Measurements from ENCODE around the gene DAD1.

DAD1 gene

GRCh38 chr14:22535126-22535525 is 53.9 kb downstream of the DAD1 start:
- DNase-seq = no peak

DNA sequence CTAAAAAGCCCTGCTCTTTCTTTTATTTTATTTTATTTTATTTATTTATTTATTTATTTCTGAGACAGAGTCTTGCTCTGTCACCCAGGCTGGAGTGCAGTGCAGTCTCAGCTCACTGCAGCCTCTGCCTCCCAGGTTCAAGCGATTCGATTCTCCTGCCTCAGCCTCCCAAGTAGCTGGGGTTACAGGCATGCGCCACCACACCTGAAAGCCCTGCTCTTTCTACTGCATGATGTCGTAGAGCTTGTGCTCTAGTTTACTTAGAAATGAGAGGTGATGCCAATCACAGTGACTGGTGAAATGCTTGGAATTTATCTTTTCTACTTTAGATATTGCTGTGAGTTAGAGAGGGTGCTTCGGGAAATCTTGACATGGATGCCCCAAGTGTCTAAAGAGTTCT is 54.5 kb downstream of the DAD1 start:
- no peak for DNase-seq

DNA sequence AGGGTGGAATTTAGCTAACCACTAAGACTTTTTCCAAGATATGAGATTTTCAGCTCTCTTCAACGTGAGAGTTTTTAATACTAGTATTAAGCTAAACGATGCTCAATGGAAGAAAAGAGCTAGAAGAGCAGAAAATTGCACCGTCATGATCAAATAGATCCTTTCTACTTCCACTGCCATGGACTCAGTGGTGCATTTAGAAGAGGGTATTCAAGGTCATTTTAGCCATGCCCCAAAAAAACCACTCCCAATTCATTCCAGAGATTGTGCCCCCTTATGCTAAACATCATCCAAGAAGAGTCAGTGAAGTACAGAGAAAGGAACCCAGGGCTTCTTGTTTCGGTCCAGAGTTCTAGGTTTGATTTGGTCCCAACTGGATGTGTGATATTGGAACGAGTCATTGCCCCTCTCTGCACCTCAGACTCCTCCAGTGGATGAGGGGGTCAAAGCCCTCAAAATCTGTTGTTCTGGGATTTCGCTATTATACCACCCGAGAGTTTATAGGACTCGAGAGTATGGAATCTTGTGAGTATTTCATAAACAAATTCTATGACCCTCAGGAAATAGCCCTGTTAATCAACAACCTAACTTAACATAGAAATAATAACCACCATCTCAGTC is 55.2 kb downstream of the DAD1 start:
- DNase-seq = no peak

DNA sequence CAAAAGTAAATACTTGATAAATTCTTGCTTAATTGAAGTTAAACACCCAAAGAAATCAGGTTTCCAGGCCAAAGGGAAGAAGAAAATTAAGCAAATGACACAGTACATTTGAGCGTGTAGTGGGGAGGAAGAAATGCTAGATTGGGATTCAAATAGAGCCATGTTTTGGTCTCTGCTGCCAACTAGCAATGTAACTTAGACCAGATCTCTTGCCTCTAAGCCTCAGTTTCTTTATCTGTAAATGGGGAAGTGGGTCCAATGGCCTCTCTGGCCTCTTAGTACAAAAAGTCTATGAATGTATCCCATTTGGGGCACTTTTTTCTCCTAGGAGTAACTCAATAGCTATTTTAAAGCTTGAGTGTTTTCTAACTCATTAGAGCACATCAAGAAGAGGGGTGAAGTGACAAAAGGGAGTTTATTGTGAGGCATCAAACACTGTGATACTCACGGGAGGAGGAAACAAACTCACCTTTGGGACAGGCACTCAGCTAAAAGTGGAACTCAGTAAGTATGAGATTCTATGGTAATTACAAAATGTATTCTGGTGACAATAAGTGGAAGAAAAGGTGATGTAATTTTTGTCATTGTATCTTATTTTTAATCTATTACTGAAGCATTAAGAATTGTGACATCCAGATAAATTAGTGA is 55.8 kb downstream of the DAD1 start:
- DNase-seq = no peak

DNA sequence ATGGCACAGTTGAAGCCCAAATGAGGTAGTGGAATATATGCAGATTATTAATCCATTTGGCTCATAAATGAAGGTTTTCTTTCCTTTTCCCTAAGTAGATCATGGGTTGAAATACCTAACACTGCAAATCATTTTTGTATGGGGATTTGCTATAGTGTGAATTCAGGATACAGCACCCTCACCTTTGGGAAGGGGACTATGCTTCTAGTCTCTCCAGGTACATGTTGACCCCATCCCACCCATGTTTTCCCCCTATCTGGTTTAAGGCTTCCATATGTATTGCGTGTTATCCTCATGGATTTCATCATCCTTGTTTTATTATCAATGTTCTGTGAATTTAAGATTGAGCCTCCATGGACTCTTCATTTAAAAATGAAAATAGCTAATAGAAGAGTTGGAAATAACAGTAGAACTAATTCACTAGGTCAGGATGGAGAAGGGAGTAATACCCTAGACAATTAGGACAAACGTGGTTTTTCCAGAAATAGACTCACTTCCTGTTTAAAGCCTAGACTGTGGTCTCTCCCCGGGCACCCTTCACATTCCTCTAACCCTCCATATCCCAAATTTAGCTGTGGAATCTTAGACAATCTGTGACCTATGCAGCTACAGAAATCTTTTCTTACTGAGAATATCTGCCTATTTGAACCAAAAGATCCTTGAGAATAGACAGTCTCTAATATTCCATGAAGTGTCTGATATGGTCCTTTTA is 56.5 kb downstream of the DAD1 start:
- DNase-seq = peak; percentile 72

- no peak for DNase-seq
Measured at GRCh38 chr14:22531451-22532344, 57.3 kb downstream of the DAD1 start.

DNA sequence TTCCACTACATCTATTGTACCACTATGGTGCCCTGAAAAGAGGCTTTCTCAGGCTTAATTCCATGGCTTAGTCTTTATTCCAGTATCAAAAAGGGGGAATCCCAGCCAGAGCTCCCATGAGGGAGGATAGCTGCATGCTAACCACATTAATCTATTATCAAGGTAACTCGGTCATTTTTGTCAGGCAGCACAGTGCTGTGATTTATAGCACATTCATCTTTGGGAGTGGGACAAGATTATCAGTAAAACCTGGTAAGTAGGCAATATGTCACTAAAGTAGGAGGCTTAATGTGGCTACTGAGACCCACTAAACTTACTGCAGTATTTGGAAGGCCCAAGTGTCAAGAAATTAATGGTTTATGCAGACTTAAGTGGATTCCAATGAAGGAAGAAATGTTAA is 58.9 kb downstream of the DAD1 start:
- DNase-seq = no peak

DNA sequence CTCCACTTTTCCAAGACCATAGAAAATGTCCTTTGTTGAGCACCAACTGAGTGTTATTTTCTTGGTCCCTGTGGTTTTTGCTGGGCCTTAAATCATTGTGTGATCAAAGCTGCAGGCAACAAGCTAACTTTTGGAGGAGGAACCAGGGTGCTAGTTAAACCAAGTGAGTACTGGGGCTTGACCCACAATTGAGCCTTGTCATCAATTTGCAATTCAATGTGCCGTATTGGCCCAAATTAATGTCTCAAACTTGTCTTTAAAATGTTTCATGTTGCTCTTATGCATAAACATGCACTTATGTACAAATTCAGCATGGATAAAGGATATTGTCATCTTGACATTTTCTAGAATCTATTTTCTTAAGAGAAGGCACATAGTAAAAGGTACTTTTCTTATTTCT is 62.3 kb downstream of the DAD1 start:
- no peak for DNase-seq

DNA sequence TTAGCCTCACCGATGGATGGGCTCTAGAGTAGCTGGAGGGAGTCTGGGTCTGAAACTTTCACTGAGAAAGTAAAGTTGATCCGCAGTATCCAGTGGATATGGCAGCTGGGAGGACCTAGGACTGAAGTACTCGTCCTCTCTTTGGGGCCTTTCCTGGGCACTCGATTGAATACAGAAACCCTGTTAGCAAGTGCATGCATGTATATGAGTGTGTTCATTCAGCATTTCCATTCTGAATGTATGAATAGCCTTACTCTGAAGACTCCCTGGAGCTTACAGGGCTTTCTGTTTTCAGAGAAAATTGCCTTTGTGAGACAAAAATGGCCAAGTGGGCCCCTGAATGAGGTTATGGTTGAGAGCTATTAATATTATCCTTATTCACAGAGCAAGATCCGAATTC is 62.8 kb downstream of the DAD1 start:
- no peak for DNase-seq

DNA sequence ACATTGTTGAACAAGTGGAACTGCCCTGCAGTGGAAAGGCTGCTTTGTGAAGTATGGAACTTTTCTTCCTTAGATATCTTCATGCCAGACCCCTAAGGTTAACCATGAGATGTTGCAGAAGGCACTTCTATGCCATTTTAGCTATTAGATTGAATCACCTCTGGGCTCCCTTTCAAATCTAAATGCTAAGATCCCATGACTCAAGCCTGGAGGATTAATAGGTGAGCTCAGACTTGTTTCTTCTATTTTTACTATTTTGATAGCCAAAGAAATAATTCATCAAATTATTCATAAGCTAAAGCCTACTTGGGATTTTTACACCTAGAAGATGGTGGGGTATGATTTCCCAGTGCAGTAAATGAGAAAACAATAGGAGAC is 64.3 kb downstream of the DAD1 start:
- DNase-seq = no peak

DNA sequence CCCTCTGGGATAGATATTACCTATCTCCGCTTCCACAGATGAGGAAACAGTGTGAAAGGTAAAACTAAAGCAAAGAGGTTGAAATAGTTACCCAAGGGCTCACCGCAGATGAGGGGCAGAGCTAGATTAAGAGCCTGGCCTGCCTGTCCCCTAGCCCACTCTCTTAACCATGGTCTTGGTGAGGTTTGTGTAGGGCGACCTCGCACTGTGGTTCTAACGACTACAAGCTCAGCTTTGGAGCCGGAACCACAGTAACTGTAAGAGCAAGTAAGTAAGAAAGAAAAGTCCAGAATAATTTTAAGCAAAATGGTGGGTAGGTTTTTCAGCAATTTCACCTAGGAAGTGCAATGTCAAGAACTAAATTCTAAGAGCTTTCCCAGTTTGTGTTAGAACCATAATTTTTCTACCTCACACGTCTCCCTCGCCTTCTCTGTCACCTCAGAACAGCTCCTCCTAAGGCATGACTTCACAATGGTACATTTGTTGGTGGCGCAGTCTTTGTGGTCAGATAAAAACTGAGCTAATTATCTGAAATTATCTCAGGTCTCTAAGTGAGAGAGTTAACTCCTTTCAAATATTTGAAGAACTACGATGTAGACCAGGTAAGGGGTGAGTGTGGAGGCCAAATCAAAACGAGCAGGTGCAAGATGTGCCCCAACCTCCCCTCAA is 64.8 kb downstream of the DAD1 start:
- DNase-seq = no peak

- DNase-seq = no peak
Measured at GRCh38 chr14:22523283-22523682, 65.7 kb downstream of the DAD1 start.

DNA sequence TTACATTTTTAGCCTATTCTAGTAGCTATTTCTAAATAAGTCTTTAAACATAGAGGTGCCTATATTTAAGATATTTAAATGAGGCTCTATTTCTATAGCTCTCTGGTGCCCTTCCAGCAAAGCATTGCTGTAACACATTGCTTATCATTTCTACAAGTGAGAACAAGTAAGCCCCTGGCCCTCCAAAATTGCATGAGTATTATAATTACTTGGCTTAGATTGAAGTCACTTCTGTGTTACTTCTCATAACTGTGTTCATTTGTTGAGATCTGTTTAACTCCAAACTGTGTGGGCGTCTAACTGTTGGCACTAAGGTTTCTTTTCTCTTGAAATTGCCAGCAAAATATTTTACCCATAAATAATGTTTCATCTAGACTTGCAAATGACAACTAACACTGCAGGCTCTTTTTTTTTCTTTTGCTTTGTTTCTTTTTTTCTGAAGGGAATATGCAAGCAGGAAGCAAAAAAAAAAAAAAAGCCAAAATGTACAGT is 66.5 kb downstream of the DAD1 start:
- DNase-seq = no peak

DNA sequence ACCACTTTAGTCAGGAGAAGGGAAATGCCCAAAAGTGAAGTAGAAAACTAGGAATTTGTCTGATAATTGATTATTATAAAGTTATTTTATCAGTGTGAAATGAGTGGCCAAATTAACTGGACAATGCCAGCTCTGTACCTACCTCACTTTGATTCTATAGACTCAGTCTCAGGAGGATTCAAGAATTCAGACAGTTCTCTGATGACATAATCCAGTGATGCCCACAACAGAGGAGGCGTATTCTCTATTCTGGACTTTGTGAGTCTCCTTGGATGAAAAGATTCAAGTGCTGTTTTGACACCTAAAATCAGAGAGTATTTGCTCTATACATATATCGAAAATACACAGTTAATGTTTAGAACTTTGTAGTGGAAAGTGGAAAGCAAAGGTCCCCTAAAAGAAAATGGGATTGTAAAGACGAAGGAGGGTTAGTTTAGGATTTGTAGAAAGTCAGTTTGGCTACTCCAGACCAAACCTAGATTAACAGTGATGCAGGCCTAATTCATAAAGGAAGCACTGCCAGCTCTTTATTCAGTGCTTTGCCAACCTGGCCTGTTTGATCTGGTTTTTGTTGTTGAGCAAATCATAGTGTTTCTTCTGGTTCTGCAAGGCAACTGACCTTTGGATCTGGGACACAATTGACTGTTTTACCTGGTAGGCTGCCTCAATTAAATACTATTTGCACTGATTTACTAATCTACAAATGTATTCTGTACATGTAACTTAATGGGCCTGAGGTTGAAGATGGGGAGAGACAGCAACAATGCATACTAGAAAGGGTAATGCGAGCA is 67.4 kb downstream of the DAD1 start:
- no peak for DNase-seq

DNA sequence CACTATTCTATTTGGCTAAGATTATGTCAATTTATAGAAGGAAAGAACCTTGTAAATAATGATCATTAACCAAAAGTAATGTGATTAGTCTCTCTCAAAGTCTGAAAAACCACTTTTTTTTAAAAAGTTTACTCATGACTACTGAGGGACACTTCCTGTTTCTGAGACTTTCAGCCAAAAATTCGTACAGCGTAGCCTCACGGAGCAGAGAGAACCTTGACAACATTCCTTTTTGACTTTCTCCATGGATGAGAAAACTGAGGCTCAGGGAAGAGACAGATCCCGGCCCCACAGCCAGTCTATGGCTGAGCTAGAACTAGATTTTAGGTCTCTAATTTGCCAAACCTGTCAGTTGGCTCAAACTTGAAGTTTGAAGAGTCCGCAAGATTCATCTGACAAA is 68.2 kb downstream of the DAD1 start:
- DNase-seq = no peak

- DNase-seq = peak; percentile 41
Measured at GRCh38 chr14:22519877-22520685, 68.9 kb downstream of the DAD1 start.

GRCh38 chr14:22518073-22518472 is 71.0 kb downstream of the DAD1 start:
- DNase-seq = no peak

DNA sequence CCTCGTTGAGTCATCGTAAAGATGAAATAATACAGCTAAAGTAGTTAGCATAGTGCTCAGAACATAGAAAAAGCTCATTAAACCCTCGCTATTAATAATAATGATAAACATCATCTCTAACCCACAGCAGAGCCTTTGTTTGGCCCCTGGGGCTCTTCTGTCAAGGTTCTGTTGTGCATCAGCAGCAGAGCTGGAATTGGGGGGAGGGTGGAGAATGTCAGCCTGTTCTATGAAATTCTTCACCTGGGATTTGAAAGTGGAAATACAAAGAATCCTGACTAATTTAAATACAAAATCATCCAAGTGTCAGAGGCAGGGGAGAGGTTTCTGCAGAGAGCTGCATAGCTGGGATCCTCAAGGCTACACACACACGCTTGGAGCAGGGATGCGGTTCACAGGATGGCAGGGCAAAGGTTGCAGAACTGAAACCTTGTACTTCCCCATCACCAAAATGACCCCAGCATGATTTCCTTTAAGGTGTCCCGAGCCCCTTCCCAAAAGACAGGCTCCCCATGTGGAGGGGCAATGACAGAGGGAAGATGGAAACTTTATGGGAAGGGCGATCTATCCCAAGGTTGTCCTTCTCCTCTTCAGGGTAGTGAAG is 71.8 kb downstream of the DAD1 start:
- no peak for DNase-seq

- DNase-seq = no peak
Measured at GRCh38 chr14:22515929-22516328, 73.1 kb downstream of the DAD1 start.

All from fibroblast of skin of abdomen (primary cell).